Activated CD4-positive, alpha-beta T cell treated with anti-CD3 and anti-CD28 coated beads, Interleukin-2, Interleukin-6, amounts not matched to agents 100 ng/mL and 50 ng/mL, durations not matched to agents 16 hours and 8 hours (primary cell): ENCODE measurements around the gene DUSP21.
"Not testable (repeated sequence)": the region's sequence is repeated elsewhere in the genome, so short reads cannot be mapped to it uniquely, and the experiment has no call there.

ENCODE experiments used
- DNase-seq: peaks from one replicate; pipeline ENCODE4 v3.0.0-alpha.2; 2020

The DUSP21 gene

DNA sequence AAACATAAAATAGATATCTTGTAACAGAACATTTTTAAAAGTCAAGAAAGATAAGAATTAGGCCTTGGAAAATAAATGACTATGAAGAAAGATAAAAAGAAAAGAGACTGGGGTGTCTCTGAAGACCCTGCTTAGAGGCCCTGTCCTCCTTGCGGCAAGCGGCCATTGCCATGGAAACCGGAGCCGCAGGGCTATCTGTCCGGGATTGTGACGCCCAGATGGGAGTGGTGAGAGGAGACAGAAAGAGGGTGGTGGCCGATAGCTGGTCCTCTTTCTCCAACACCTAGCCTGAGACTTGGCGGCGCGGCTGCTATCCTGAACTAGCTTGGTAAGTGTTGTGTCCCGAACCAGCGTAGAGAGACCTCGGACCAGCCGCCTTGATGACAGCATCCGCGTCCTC is at the start of gene DUSP21:
Gene DUSP21, plus strand, starts transcription at position 269 of the 400 bp plus-strand sequence. Its CDS starts 112 bp downstream, at position 381.
- no peak for DNase-seq

DNA sequence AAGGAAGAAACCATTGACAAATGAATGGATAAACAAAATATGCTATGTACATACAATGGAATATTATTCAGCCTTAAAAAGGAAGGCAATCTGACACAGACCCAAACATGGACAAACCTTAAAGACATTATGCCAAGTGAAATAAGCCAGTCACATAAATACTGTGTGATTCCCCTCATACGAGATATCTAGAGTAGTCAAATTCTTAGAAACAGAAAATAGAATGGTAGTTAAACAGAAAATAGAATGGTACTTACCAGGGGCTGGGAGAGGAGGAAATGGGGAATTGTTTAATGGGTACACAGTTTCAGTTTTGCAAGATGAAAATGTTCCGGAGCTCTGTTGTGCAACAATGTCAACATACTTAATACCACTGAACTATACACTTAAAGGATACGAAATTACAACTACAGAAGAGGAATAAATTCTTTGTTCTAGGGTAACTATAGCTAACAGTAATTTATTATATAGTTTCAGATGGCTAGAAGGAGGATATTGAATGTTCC is 47.8 kb upstream of the DUSP21 start:
- DNase-seq, result no peak

DNA sequence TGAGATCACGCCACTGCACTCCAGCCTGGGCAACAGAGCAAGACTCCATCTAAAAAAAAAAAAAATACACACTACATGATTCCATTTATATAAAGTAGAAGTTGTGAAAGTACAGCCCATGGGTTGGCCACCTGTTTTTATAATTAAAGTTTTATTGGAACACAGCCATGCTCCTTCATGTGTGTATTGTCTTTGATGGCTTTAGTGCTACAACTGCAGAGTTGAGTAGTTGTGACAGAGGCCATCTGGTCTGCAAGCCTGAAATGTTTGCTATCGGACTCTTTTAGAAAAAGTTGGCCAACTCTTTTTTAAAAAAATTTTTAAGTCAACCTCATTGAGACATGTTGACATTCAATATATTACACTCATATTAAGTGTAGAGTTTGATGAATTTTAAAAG is 41.2 kb upstream of the DUSP21 start:
- no peak for DNase-seq

DNA sequence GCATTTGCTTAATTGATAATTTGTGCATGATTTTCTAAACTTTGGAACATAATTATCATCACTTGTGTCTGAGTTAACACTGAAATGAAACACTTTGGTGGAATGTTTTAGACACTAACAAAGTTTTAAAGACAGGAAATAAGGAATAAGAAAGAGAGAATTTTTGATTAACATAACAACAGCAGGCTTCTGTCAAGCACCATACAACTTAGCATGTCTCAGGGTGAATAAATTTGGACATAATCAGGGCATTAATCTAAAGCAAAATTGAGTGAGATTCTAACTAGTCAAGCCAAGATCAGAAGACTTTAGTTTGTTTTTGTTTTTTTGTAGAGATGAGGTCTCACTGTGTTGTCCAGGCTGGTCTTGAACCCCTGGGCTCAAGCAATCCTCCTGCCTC is 28.1 kb upstream of the DUSP21 start:
- DNase-seq, result no peak

DNA sequence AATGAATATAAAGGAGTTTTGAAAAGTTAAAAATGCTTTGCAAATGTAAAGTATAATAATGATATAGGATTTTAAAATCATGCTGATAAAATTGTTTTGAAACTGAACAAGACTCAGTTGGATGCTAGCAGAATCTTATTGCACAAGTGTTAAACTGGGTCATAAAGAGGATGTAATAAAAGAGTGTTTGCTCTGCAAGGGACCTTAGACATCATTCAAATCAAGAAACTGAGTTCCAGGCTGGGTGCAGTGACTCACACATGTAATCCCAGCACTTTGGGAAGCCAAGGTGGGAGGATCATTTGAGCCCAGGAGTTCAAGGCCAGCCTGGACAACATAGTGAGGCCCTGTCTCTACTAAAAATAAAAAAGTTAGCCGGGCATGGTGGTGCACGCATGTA is 27.5 kb upstream of the DUSP21 start:
- DNase-seq, result no peak

DNA sequence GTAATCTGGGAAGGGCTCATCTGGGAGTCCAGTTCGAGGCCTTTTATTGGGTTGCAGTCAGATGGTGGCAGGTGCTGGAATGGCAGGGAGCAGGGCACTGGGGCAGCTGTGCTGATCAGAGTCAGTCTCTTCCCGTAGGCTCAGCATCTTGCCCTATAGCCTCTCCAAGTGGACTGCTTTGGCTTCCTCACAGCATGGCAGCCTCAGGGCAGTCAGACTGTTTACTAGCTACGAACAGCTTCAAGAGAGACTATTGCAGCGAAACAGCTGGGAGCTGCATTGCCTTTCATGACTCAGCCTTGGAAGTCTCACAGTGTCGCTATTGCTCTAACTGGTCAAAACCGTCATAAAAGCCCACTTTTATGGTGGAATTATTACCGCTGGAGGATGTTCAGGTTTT is 26.8 kb upstream of the DUSP21 start:
- DNase-seq, result no peak

DNA sequence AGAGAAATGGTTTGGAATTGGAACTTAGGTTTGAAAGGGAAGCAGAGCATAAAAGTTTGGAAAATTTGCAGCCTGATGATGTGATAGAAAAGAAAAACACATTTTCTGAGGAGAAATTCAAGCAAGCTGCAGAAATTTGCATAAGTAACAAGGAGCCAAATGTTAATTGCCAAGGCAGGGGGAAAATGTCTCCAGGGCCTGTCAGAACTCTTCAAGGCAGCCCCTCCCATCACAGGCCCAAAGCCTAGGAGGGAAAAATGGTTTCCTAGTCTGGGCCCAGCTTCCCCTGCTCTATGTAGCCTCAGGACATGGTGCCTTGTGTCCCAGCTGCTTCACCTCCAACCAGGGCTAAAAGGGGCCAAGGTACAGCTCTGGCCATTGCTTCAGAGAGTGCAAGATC is 21.2 kb upstream of the DUSP21 start:
- no peak for DNase-seq

DNA sequence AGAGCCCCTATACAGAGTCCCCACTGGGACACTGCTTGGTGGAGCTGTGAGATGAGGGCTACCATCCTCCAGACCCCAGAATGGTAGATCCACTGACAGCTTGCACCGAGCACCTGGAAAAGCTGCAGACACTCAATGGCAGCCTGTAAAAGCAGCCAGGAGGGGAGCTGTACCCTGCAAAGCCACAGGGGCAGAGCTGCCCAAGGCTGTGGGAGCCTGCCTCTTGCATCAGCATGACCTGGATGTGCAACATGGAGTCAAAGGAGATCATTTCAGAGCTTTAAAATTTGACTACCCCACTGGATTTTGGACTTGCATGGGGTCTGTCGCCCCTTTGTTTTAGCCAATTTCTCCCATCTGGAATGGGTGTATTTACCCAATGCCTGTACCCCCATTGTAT is 20.6 kb upstream of the DUSP21 start:
- not testable (repeated sequence) for DNase-seq

DNA sequence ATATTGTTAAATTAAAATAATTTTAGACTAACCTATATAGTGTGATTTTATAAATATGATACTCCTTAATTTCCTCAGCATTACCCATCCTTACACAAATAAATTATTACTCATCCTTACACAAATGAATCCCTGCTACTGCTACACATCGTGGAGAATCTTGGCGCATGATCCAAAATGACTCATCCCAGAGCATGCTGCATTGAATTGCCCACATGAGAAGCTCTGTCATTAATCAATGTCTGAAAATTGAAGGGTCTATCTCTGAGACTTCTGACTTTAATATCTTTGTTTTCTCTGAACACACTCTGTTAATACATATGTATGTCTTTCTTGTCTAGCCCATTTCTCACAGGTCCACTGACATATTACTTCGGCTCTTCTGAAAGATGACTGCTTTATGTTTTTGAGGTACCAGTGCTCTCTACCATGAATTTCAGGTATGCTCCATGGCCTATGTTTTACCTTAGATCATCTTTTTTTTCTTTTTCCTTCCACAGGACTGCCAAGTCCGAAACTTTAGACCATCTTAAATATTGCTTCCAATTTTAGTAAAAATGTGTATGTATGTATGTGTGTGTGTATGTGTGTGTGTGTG is 15.7 kb upstream of the DUSP21 start:
- DNase-seq, result no peak

DNA sequence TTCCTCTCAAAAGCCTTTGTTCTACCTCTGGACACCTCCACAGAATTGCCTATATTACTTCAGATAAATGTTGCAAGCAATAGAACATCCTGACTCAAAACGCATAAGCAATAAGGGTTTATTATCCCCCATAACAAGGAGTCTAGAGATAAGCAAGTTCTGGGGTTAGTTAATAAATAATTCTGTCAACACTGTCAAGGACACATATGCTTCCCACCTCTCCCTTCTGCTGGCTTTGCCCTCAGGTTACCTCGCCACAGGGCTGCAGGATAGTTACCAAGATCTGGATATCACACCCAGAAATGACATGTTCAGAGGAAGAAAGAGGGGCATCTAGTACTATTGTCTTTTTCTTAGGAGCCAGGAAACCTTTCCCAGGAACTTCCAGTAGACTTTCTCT is 14.0 kb upstream of the DUSP21 start:
- no peak for DNase-seq

DNA sequence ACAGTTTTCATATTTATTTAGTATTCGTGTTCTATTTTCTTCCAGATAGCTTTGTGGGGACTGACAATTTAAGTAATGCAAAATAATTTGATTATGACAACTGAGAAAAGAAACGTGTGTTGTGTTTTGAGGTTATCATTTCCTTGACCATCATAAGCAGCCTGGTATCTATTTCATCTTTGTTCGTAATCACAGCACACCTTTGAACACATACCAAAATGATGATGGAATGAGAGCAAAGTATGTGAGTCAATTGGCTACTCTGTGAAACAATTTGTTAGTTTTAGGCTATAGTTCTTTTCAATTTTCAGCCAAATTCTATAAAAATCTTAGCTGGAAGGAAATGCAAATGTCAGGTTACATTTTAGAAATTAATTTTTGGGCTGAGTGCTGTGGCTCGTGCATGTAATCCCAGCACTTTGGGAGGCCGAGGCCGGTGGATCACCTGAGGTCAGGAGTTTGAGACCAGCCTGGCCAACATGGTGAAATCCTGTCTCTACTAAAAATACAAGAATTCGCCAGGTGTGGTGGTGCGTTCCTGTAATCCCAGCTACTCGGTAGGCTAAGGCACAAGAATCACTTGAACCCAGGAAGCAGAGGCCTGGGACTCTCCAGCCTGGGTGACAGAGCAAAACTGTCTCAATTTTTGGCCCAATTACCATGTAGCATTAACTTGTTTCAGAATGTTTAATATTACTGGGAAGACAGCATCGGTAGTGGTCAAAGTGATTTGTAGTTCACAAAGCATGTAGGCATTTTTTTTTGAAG is 1.1 kb upstream of the DUSP21 start:
- DNase-seq, result no peak

DNA sequence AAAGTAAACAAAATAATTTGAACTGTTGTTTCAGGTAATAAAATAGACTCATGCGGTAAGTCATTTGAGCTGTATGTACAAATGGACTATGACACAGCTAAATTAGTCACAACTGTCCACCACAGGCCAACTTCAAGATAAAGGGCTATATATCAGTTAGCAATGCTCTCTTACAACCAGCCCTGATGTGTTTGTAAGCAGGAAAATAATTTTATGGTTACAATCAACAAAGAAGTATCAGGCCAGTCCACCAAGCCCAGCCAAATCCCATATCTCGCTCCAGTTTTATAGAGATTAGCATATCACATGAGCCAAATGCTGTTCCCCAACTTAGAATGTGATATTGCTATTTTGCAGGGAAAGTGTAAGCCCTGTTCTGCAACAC is 511 bp upstream of the DUSP21 start:
- DNase-seq, result no peak

DNA sequence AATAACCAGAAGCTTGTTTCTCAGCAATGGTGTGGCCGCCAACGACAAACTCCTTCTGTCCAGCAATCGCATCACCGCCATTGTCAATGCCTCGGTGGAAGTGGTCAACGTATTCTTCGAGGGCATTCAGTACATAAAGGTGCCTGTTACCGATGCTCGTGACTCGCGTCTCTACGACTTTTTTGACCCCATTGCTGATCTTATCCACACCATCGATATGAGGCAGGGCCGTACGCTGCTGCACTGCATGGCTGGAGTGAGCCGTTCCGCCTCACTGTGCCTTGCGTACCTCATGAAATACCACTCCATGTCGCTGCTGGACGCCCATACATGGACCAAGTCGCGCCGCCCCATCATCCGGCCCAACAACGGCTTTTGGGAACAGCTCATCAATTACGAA is 383 bp downstream of the DUSP21 start:
- DNase-seq, result no peak

DNA sequence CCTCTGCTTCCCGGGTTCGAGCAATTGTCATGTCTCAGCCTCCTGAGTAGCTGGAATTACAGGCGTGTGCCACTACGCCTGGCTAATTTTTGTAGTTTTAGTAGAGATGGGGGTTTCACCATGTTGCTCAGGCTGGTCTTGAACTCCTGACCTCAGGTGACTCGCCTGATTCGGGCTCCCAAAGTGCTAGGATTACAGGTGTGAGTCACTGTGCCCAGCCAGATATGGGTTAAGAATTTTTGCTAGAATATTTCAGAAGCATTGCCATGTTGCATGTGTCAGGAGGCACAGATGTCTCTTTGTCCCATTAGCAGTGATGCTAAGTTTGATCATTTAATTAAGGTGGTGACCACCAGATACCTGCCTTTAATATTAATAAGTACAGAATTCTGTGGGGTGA is 7.1 kb downstream of the DUSP21 start:
- not testable (repeated sequence) for DNase-seq

DNA sequence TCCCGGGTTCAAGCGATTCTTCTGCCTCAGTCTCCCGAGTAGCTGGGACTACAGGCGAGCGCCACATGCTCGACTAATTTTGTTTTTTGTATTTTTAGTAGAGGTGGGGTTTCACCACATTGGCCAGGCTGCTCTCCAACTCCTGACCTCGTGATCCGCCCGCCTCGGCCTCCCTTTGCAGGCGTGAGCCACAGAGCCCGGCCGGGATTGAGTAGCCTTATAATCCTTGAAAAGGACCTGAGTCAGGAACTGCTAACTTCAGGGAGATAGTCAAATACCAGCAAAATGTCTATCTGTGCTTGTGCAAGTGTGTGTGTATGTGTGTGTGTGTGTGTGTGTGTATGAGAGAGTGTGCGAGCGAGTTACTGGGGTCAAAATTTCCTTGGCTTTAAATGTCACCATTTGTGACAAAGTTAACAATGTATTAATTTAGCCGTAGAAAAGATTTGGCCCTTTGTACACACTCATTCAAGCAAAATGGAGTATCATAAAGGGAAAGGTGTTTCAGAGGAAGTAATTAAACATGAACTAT is 27.4 kb downstream of the DUSP21 start:
- no peak for DNase-seq

DNA sequence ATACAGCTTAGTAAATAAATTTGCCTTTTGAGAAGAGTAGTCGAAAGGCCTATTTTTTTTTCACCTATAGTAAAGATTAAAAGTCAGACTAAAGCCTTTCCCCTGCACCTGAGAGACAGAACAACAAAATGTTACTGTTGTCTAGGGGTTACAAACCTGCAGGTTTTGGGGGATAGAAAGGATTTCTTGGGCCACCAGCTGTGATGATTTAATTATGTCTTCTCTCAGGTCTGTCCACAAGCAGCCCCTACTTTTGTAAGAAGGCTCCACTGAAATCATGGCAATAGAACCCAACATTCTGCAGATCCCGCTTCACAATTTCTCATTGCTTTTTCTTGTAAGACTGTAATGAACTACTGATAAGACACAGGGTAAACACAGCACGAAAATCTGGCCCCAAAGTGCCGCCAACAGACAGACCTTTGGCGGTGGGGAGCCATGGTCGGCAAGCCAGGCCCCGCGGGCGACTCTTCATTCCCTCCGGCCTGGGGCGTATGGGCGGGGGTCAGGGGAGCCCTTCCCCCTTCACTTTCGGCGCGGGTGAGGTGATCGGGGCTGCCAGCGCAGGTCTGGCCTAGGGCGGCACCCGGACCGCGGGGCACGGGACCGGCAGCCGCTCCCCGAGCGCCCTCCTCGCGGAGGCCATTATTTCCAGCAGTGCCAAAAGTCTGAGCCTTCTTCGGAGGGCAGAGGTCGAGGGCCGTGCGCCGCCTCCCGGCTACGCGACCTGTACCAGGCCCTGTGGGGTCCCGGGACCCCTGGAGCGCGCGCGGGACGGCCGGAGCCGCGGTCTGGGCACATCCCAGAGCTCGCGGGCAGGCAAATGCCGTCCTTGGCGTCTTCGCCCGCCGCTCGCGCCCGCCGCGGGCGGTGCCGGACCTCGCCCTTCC is 28.4 kb downstream of the DUSP21 start:
- DNase-seq, result peak; percentile 47

DNA sequence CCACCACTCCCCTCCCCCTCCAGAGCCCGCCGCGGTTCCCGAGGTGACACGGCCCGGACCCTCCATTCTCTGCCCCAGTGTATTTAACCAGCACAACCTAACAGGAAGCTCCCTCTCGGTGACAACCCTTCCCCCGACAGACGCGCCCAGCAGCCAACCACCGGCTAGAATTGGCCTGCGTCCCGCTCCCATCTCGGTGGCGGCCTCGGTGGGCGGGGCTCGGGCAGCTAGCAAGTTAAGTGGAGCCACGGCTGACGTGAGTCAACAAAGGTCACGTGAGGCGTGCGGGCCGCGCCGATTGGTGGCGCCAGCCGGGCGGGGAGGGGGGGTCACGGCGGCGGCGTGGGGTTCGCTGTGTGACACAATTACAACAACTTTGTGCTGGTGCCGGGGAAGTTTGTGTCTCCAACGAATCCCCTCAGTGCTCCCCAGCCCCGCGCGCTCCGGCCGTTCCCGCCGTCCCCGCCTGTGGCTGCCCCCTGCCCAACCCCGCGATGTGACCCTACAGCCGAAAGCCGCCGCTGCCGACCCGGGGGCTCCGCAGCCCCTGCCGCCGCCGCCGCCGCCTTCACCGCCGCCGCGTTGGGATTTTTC is 29.1 kb downstream of the DUSP21 start, which contains the start of gene KDM6A:
Gene KDM6A, plus strand, starts transcription at position 368 of the 594 bp plus-strand sequence. CDS start 364 bp downstream, outside the sequence.
- peak; percentile 100 for DNase-seq

DNA sequence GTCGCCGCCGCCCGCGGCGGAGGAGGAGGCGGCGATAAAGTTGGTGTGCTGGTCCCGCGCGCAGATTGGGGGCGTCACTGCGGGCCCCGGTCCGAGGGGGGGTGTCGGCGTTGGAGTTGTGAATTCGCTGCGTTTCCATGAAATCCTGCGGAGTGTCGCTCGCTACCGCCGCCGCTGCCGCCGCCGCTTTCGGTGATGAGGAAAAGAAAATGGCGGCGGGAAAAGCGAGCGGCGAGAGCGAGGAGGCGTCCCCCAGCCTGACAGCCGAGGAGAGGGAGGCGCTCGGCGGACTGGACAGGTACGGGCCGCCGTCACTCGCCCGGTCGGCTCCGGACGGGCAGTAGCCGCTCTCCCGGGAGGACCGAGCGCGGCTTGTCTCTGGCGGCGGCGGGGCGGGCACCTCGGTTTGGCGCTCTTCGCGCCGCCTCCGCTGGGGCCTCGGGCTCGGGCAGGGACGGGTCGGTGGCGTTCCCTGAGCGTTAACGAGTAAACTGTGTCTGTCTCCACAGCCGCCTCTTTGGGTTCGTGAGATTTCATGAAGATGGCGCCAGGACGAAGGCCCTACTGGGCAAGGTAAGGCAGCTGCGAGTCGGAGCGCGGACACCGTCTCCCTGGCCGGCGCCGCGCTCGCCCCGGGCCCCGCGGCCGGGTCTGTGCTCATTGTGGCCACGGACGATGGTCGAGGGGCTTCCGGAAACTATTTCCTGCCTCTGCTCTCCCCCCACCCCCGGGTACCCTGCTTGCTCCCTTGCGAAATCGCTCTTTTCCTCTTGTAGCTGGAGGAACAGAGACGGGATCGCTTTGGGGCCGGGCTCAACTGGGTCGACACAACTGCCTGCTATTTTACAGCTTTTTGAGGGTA is 29.8 kb downstream of the DUSP21 start:
- peak; percentile 67 for DNase-seq

DNA sequence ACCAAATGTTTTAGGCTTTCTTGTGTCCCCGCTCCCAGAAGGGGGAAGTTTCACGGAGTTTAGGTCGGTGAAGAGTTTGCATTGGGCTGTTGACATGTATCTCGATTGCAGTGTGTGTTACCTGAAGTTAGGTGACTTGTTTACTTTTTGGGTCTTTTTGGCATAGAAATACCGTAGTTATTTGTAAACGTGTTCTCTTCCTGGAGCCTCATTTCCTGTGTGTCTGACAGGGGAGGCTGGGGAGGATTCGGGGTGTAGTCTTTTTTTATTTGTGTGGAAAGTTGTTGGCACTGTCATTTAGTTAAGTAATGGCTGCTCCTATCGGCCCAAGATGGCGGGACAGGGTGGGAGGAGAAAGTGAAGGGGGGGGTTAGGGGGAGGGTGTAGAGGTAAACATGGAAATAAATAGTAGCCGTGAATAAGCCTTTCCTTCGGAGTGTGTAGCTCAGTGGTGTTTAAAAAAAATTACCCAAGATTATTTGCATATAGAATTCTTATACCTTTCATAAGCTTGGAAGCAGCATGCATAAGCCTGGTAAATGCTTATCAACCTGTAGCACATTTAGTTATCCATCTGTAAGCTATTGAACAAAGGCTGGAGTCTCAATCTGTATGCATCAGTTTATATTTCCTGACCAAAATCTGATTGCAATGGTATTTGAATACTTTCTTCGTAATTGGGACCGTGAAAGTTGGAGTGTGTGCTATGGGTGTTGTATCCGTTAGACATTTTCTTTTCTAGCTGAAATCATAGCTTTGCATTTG is 30.8 kb downstream of the DUSP21 start:
- DNase-seq, result peak; percentile 68

DNA sequence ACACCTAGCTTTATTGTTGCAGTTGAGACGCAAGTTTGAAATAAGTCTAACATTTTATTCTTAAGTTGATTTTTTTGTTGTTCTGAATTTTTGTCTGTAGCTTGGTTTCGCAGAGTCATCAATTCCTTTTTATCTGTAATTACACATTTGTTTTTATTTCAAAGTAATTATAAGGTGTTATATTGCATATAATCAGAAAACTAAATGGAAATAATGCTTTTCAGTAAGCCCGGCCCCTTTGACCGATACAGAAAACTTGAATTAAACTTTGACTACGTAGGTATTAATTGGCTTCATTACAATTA is 31.3 kb downstream of the DUSP21 start:
- DNase-seq, result no peak

DNA sequence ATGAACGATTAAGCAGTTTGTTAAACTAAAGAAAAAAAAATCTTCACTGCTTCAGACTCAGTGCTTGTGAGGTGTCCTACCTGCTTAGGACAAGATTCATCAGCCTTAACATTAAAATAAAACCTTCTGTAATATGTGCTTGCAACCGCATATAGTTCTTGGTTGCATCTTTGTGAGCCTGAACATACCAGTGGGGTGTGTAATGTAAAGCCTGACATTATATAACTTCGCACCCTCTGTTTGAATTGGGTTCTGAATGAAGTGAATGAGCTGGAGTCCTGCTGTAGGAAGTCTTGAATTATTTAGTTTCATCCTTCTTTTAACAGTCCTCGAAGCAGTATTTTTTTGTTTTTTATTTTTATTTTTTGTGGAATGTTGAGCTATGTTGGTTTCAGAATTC is 32.3 kb downstream of the DUSP21 start:
- DNase-seq, result peak; percentile 2
